HG02840 (cell line): Measurements from ENCODE around the gene BCO2.
"Not testable (repeated sequence)": the region's sequence is repeated elsewhere in the genome, so short reads cannot be mapped to it uniquely, and the experiment has no call there.

ENCODE experiments used
- ATAC-seq: cut with Tn5 transposase; IDR thresholded peaks from one replicate; pipeline ENCODE4 v1.9.1; 2021; ENCODE audit warnings: mild to moderate bottlenecking, moderate library complexity, moderate number of reproducible peaks; ENCODE audit not compliant: unreplicated experiment, low FRiP score

Gene BCO2

GRCh38 chr11:112174789-112175598, at the start of gene BCO2:
Gene BCO2 (plus strand): TSS chr11:112175512. CDS start chr11:112175602, 90 bp downstream.
- ATAC-seq = no peak

- no peak for ATAC-seq
These were observed 48.3 kb upstream of the BCO2 start for GRCh38 chr11:112127056-112127455.

DNA sequence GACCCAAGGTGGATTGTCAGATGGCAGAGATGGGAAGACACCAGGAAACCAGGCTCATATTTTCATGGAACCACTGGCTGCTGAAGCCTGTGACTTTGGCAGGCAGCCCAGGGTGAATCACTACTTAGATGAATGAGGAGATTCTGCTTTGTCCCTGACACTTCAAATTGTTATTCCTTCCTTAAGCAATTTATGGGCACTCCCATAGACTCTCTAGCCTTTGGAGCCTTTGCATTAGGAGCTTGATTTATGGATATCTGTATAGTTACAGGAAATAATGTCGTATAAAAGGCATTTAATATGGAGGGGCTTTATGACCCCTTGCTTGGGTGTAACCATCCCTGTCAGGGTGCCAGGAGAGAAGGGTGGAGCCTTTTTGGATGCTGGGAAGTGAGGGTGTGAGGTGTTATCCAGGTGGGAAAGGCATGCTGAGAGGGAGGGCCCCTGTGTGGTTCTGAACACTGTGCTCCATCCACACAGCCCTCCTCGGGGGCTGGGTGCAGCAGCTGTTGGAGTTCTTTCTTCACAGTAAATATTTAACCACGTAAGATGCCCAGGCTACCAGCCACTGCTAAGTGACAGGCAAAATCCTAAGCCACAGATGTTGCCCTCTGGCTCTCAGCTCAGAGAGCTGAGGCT, 46.7 kb upstream of the BCO2 start:
- ATAC-seq = no peak

- ATAC-seq = no peak
These were observed 45.7 kb upstream of the BCO2 start for GRCh38 chr11:112129656-112130055.

GRCh38 chr11:112132737-112133136, 42.6 kb upstream of the BCO2 start:
- ATAC-seq = no peak

DNA sequence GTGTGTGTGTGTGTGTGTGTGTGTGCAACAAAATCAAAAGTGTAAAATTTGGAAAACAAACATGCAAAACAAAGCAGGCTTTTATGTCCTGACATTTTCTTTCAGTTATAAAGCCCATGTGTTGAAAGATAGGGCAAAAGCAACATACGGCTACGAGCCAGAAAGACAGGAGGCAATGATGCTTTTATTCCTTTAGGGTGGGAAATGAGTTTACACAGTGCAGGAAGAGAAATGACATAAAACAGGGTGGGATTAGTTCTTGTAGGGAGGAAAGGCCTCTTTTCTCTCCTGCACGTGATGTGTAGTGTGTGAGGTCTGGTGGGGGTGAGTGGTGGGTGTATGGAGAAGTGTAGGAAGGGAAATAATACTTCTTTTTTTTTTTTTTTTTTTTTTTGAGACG, 40.8 kb upstream of the BCO2 start:
- no peak for ATAC-seq

DNA sequence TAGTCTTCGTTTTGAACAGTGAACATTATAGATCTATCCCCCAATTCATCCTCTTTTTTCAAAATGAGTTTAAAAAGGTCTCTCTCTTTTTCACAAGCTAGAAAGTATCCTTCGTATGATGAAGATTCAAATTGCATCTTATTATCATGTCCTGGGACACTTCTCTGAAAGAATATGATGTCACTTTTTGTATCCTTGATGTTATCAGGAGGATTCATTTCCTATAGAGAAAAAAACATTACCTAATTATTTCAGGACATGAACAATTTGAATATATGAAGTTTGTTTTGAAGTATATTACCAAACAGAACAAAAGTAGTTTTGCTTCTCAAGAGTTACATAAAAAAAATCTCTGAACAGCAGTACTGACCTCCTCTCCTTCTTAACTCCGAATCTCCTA, 31.7 kb upstream of the BCO2 start:
- ATAC-seq = no peak

DNA sequence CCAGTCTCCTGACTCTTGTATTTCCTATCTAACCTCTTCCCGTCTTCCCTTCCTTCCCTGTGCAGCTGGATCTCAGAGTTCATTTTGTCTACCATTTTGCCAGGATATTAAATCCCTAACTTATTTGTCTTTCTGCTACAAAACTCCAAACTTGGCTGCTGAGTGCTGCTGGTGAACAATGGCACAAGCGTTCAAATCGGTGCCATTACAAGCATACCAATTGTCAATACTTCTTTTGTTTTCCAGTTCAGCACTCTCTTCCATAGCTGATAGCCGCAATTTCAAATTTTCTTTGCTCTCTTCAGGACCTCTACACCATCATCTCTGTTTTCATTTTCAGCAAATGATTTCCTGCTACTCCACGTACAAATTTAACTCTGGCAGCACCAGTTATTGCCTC, 24.8 kb upstream of the BCO2 start:
- ATAC-seq = no peak

GRCh38 chr11:112156153-112156955, 19.0 kb upstream of the BCO2 start:
- no peak for ATAC-seq

DNA sequence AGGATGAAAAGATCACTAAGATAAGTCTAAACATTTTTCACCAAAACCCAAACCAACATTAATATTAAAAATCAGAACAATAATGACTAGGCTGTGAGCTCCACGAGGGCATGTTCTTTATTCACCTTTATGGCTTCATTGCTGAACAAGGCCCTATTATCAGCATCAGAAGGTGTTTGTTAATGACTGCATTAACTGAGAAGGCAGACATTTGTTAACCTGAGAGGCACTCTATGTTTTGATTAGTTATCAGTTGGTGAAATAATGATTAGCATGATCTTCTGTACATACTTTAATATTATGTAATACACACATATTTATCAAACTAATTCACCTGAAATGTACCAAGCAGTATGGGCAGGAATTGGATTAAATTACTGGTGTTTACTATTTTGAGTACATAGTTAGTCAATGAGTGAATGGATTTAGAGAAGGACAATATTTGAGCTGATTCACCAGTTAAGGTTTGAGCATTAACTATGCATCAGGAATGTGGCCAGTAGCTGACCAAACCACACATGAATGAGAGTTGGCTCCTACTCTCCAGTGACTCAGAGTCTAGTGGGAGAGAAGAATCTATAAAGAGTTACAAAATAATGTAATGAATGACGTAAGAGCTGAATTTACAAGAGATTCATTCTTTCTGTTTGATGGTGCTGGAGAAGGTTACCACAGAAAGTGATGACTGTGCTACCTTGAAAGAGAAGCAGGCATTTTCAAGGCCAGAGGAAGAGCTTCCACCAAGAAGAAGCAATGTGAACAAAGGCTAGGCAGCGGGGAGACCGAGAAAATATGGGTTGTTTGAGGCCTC, 18.2 kb upstream of the BCO2 start:
- no peak for ATAC-seq

- no peak for ATAC-seq
These were observed 15.9 kb upstream of the BCO2 start for GRCh38 chr11:112159098-112160065.

DNA sequence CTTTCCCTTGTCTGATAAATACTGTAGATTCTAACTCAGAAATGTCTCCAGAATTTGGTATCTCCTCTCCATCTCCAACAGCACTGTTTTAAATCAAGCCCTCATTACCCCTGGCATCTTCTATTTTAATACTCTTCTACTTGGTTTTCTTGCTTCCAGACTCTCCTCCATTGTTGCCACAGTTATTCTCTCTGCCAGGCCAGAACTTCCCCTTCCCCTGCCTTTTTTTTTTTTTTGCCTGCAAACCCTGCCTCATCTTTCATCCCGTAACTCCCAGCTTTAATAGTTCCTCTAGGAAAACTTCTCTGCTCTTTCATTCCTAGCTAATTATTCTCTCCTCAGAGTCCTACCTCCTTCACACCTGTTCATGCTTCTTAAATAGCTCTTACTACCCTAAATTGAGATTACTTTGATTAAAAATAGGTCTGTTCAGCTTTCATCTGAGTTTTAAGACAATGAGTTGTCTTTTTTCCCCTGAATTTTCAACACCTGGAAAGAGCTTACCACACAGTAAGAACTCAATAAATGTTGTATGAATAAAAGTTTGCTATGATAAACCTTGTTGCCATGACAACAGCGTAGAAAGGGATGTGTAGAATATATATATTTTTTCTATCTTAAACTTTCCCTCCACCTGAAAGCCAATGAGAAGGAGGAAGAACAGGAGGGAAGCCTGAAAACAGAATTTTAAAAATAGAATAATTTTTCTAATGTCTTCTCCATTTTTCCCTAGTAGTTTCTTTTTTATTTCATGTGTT, 15.0 kb upstream of the BCO2 start:
- no peak for ATAC-seq

DNA sequence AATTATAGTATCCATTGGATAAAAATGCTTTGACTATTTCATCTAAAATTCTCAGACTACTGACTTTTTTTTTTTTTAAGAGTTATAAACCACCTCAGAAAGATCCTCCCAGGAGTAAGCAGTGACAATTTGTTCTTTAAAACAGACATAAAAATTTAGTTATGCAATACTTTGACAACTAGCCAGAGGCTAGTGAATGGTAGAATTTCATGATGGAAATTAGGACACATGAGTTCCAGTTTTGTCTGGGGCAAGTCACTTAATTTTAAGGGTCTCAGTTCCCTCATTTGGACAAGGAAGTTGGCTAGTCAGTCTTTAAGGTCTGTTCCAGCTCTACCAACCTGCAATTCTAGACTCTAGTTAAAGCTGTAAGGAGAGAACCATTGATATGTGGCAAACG, 14.3 kb upstream of the BCO2 start:
- ATAC-seq = no peak

DNA sequence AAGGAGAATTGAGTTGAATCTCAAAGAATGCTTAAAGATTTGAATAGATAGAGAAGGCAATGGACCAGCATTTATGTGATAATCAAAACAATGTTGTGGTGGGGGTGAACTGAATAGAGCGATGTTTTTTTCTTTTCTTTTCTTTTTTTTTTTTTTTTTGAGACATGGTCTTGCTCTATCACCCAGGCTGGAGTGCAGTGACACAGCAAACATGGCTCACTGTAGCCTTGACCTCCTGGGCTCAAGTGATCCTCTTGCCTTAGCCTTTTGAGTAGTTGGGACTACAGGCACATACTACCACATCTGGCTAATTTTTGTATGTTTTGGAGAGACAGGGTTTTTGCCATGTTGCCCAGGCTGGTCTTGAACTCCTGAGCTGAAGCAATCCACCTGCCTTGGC, 13.1 kb upstream of the BCO2 start:
- not testable (repeated sequence) for ATAC-seq

GRCh38 chr11:112162761-112163546, 12.4 kb upstream of the BCO2 start:
- no peak for ATAC-seq

- ATAC-seq = no peak
These were observed 11.2 kb upstream of the BCO2 start, which contains the start of gene IL18 for GRCh38 chr11:112163875-112164685. Gene IL18 (minus strand): TSS chr11:112164094. CDS start chr11:112155053, 9,041 bp downstream.

GRCh38 chr11:112165049-112165448, 10.3 kb upstream of the BCO2 start:
- no peak for ATAC-seq
